PC-3 (cell line): ENCODE results near the gene TAF4.

Source experiments
- CTCF ChIP-seq: fragments of 300-600 bp; sonication (generic); conservative IDR thresholded peaks from 2 replicates; pipeline ENCODE4 v1.5.1; 2017; ENCODE audit warnings: antibody characterized with exemption, low read depth, mild to moderate bottlenecking, low read length
- EZH2 ChIP-seq: fragments of 300-600 bp; sonication (generic); IDR thresholded peaks from one replicate; pipeline ENCODE4 v1.6.1; 2017; ENCODE audit warnings: antibody characterized with exemption, mild to moderate bottlenecking, low read length; ENCODE audit not compliant: unreplicated experiment
- EZH2phosphoT487 ChIP-seq: fragments of 300-600 bp; sonication (generic); IDR thresholded peaks from 2 replicates; pipeline ENCODE4 v1.6.1; 2018; ENCODE audit warnings: mild to moderate bottlenecking, antibody characterized with exemption, low read length, borderline replicate concordance

- TF ChIP-seq CTCF (no peak), EZH2phosphoT487 (no peak), EZH2 (no peak)
These were observed 38.6 kb downstream of the TAF4 start for GRCh38 chr20:62027116-62027515.
